OCI-LY7 (cell line): ENCODE measurements around the gene PDE8B. TPM values are rescaled to one million over a fixed set of nuclear protein-coding genes. Genes with fewer than 3 reads are reported as not detected.

Experiments used
- BruUV-seq: library from RNA; stranded (reverse); fragments of 400-500 nt; replicated peaks from 2 replicates; lab custom pipeline; 2021; lab: Mats Ljungman, UMichigan
- CTCF ChIA-PET: fragments of 300-600 bp; sonication (Branson Sonifier 250); formaldehyde crosslinking; loops from one replicate; lab custom pipeline; 2022; ENCODE audit warnings: antibody characterized with exemption; ENCODE audit not compliant: unreplicated experiment; lab: Charles Lee
- POLR2A ChIA-PET: fragments of 300-600 bp; sonication (Branson Sonifier 250); formaldehyde crosslinking; loops from one replicate; lab custom pipeline; 2022; ENCODE audit warnings: antibody characterized with exemption; lab: Charles Lee
- DNase-seq: peaks from one replicate; pipeline ENCODE4 v3.0.0-alpha.2; 2015; ENCODE audit warnings: low spot score
- H2AFZ ChIP-seq: fragments of 200-600 bp; sonication (generic), shearing (Covaris generic); 2 replicates; pipeline ENCODE4 v1.6.1; 2014; ENCODE audit warnings: mild to moderate bottlenecking, antibody characterized with exemption, low read length, moderate library complexity
- H3K27ac ChIP-seq: fragments of 200-600 bp; sonication (generic); 2 replicates; pipeline ENCODE4 v1.5.1; 2014; ENCODE audit warnings: mixed run types, low read depth, mild to moderate bottlenecking, moderate library complexity, low read length, inconsistent platforms; ENCODE audit not compliant: poor library complexity, severe bottlenecking
- H3K36me3 ChIP-seq: fragments of 200-600 bp; sonication (generic); 2 replicates; pipeline ENCODE4 v1.6.1; 2014; ENCODE audit warnings: mild to moderate bottlenecking, antibody characterized with exemption, low read length, moderate library complexity, mixed read lengths; ENCODE audit not compliant: insufficient read depth
- H3K4me1 ChIP-seq: fragments of 200-600 bp; sonication (generic); 2 replicates; pipeline ENCODE4 v1.5.1; 2014; ENCODE audit warnings: mild to moderate bottlenecking, low read length; ENCODE audit not compliant: insufficient read depth, poor library complexity, severe bottlenecking
- H3K4me2 ChIP-seq: fragments of 200-600 bp; sonication (generic); 2 replicates; pipeline ENCODE4 v1.6.1; 2014; ENCODE audit warnings: mild to moderate bottlenecking, low read length
- H3K4me3 ChIP-seq: fragments of 200-600 bp; sonication (generic); 2 replicates; pipeline ENCODE4 v1.5.1; 2014; ENCODE audit warnings: mild to moderate bottlenecking, low read depth, low read length; ENCODE audit not compliant: poor library complexity, severe bottlenecking
- H3K79me2 ChIP-seq: fragments of 200-600 bp; sonication (generic); 2 replicates; pipeline ENCODE4 v1.6.1; 2016; ENCODE audit warnings: low read depth, mild to moderate bottlenecking, low read length, moderate library complexity, mixed read lengths; ENCODE audit not compliant: insufficient read depth
- H3K9me2 ChIP-seq: fragments of 200-600 bp; sonication (generic); 2 replicates; pipeline ENCODE4 v1.6.1; 2016; ENCODE audit warnings: mild to moderate bottlenecking, low read length, mixed read lengths; ENCODE audit not compliant: insufficient read depth
- H3K9me3 ChIP-seq: fragments of 200-600 bp; sonication (generic); 2 replicates; pipeline ENCODE4 v1.6.1; 2014; ENCODE audit warnings: mild to moderate bottlenecking, mixed run types, low read length, mixed read lengths
- H4K20me1 ChIP-seq: fragments of 200-600 bp; sonication (generic); 2 replicates; pipeline ENCODE4 v1.6.1; 2014; ENCODE audit warnings: mild to moderate bottlenecking, antibody characterized with exemption, low read length, moderate library complexity, mixed read lengths; ENCODE audit not compliant: insufficient read depth
- CTCF ChIP-seq: fragments of 200-600 bp; sonication (generic); conservative IDR thresholded peaks from 2 replicates; pipeline ENCODE4 v1.5.1; 2014; ENCODE audit warnings: mild to moderate bottlenecking, antibody characterized with exemption, low read length, moderate library complexity, mixed read lengths
- EZH2phosphoT487 ChIP-seq: fragments of 200-600 bp; sonication (generic); IDR thresholded peaks from 2 replicates; pipeline ENCODE4 v1.6.1; 2018; ENCODE audit warnings: low read depth, borderline replicate concordance, mild to moderate bottlenecking, mixed run types, antibody characterized with exemption, low read length, moderate library complexity, mixed read lengths
- intact Hi-C: fragments of 100-400 bp; cut with micrococcal nuclease; formaldehyde crosslinking; loops from one replicate; pipeline ENCODE4 v1.10.0; 2022; ENCODE audit not compliant: unreplicated experiment
- total RNA-seq, 2 experiments: library from RNA; depleted of rRNA in 1 of 2; stranded (reverse); fragments of >200 nt in 1 of 2; shearing (Covaris generic) in 1 of 2; gene quantifications; 2 replicates each; pipeline ENCODE4 v1.2.3, GENCODE V29; 2014 to 2022

PDE8B gene
- total RNA-seq, 2 experiments from 2014 or later: 0.21 to 0.22 TPM

GRCh38 chr5:77298146-77298545 is 87.7 kb downstream of the PDE8B start:
- Histone ChIP-seq H3K4me1 (no peaks in the 10 kb centered on the region), H3K4me3 (no peak overlapping the region), H4K20me1 (no peaks in the 10 kb centered on the region), H2AFZ (no peak overlapping the region), H3K36me3 (no peaks in the 10 kb centered on the region), H3K9me2 (0 out of 2 replicates have a peak, but pooled peaks cover 2% of the 10 kb centered on the region), H3K27ac (no peak overlapping the region), H3K79me2 (no peaks in the 10 kb centered on the region), H3K4me2 (no peak overlapping the region), H3K9me3 (no peaks in the 10 kb centered on the region)
- CTCF ChIA-PET: no interaction called here
- BruUV-seq: no TSS peak
- POLR2A ChIA-PET: interaction anchor here (0.6 kb wide), 1 partner anchor 11 kb away, joined by 3 read pairs; no protein-coding TSS in a partner anchor
- DNase-seq: no peak
- TF ChIP-seq EZH2phosphoT487 (no peak), CTCF (no peak)
- intact Hi-C loops: no loop called here

- Histone ChIP-seq H3K4me3 (no peak overlapping the region), H3K4me2 (no peak overlapping the region), H3K9me2 (0 out of 2 replicates have a peak, but pooled peaks cover 2% of the 10 kb centered on the region), H3K36me3 (no peaks in the 10 kb centered on the region), H3K4me1 (no peaks in the 10 kb centered on the region), H3K27ac (no peak overlapping the region), H3K79me2 (no peaks in the 10 kb centered on the region), H4K20me1 (no peaks in the 10 kb centered on the region), H2AFZ (no peak overlapping the region), H3K9me3 (no peaks in the 10 kb centered on the region)
- no TSS peak for BruUV-seq
- intact Hi-C loops: no loop called here
- CTCF ChIA-PET: no interaction called here
- POLR2A ChIA-PET: no interaction called here
- no peak for TF ChIP-seq EZH2phosphoT487
- TF ChIP-seq CTCF: no peak
- no peak for DNase-seq
Observed at GRCh38 chr5:77300451-77300850, 90.0 kb downstream of the PDE8B start.

GRCh38 chr5:77301447-77301883 is 91.0 kb downstream of the PDE8B start:
- intact Hi-C loops: no loop called here
- CTCF ChIA-PET: no interaction called here
- no TSS peak for BruUV-seq
- H3K27ac ChIP-seq: no peak overlapping the region
- no peaks in the 10 kb centered on the region for H3K36me3 ChIP-seq
- no peaks in the 10 kb centered on the region for H4K20me1 ChIP-seq
- no peak overlapping the region for H3K4me3 ChIP-seq
- no peak overlapping the region for H2AFZ ChIP-seq
- no peaks in the 10 kb centered on the region for H3K4me1 ChIP-seq
- no peaks in the 10 kb centered on the region for H3K9me3 ChIP-seq
- no peaks in the 10 kb centered on the region for H3K9me2 ChIP-seq
- no peak for DNase-seq
- H3K79me2 ChIP-seq: no peaks in the 10 kb centered on the region
- H3K4me2 ChIP-seq: no peak overlapping the region
- POLR2A ChIA-PET: no interaction called here
- no peak for TF ChIP-seq EZH2phosphoT487
- no peak for TF ChIP-seq CTCF
